NCI-H2107 treated with DMSO at 0.1 percent for 48 hours (cell line): ENCODE measurements around the gene PRPH.
"Not testable (repeated sequence)": the region's sequence is repeated elsewhere in the genome, so short reads cannot be mapped to it uniquely, and the experiment has no call there.

Experiments
- DNase-seq: peaks from one replicate; lab custom pipeline; 2025; ENCODE audit not compliant: unreplicated experiment; lab: John Stamatoyannopoulos, UW

Gene PRPH

GRCh38 chr12:49298160-49298559 is 3.2 kb downstream of the PRPH start:
- no peak for DNase-seq

GRCh38 chr12:49301760-49302159 is 6.8 kb downstream of the PRPH start:
- DNase-seq = no peak

GRCh38 chr12:49304161-49304560 is 9.2 kb downstream of the PRPH start:
- DNase-seq = no peak

GRCh38 chr12:49305762-49306510 is 11.0 kb downstream of the PRPH start:
- no peak for DNase-seq

- DNase-seq = no peak
Observed at GRCh38 chr12:49309386-49309785, 14.4 kb downstream of the PRPH start.

- DNase-seq = not testable (repeated sequence)
Observed at GRCh38 chr12:49310451-49311000, 15.6 kb downstream of the PRPH start.

- DNase-seq = no peak
Observed at GRCh38 chr12:49314811-49315210, 19.9 kb downstream of the PRPH start.

GRCh38 chr12:49317118-49317517 is 22.2 kb downstream of the PRPH start:
- not testable (repeated sequence) for DNase-seq

- not testable (repeated sequence) for DNase-seq
Observed at GRCh38 chr12:49320411-49321103, 25.6 kb downstream of the PRPH start.

- no peak for DNase-seq
Observed at GRCh38 chr12:49322367-49322707, 27.4 kb downstream of the PRPH start.

GRCh38 chr12:49322708-49323523 is 28.0 kb downstream of the PRPH start, which contains the start of gene TROAP:
TROAP (plus strand) TSS chr12:49323255; CDS start chr12:49323609, 354 bp downstream.
- DNase-seq = peak; percentile 94

- no peak for DNase-seq
Observed at GRCh38 chr12:49323524-49324097, 28.7 kb downstream of the PRPH start.

GRCh38 chr12:49325606-49326005 is 30.7 kb downstream of the PRPH start:
- DNase-seq = no peak

- no peak for DNase-seq
Observed at GRCh38 chr12:49327368-49327767, 32.4 kb downstream of the PRPH start.

GRCh38 chr12:49327887-49328286 is 32.9 kb downstream of the PRPH start:
- no peak for DNase-seq

- DNase-seq = no peak
Observed at GRCh38 chr12:49328816-49329215, 33.9 kb downstream of the PRPH start.

GRCh38 chr12:49330032-49330619 is 35.2 kb downstream of the PRPH start:
- no peak for DNase-seq

- no peak for DNase-seq
Observed at GRCh38 chr12:49330631-49331379, 35.9 kb downstream of the PRPH start.

GRCh38 chr12:49331380-49332222 is 36.7 kb downstream of the PRPH start:
- DNase-seq = no peak
